A549 (cell line): ENCODE measurements around the gene EMC8. TPM values are rescaled to one million over a fixed set of nuclear protein-coding genes. Genes with fewer than 3 reads are reported as not detected.

Experiments used
- ATAC-seq, 2 experiments: fragments of 200-7000 bp in 1 of 2; fragments of >200 bp in 1 of 2; cut with Nextera tagmentation in 1 of 2; cut with Tn5 transposase in 1 of 2; 3 replicates each; pipeline versions ENCODE4 v1.8.0 to v1.9.1; 2018 to 2020; ENCODE audit warnings: mild to moderate bottlenecking in 1 of 2, moderate library complexity in 1 of 2
- CTCF ChIA-PET: fragments of 300-600 bp; sonication (Branson Sonifier 250); formaldehyde crosslinking; extraction: SDS; loops from one replicate; lab custom pipeline; 2021; ENCODE audit warnings: antibody characterized with exemption, inconsistent platforms; lab: Yijun Ruan, JAX
- POLR2A ChIA-PET: fragments of 350-600 bp; formaldehyde crosslinking; extraction: SDS; loops from one replicate; lab custom pipeline; 2021; ENCODE audit warnings: antibody characterized with exemption, inconsistent platforms; lab: Yijun Ruan, JAX
- DNase-seq, 2 experiments: peaks; one replicate each; pipeline versions ENCODE4 v3.0.0 to v3.0.0-alpha.2; 2011 to 2016; ENCODE audit warnings: low read depth in 1 of 2, low spot score in 1 of 2
- FAIRE-seq: peaks from 2 replicates; lab custom pipeline; 2011; peaks lifted over from hg19 to GRCh38; lab: Jason Lieb, UNC
- H3K27ac ChIP-seq, 2 experiments: fragments of >200 bp; sonication (Bioruptor Twin); formaldehyde crosslinking; 3 replicates each; pipeline ENCODE4 v1.5.1; 2016 to 2017
- H3K4me1 ChIP-seq: fragments of >200 bp; sonication (Bioruptor Twin); formaldehyde crosslinking; 3 replicates; pipeline ENCODE4 v1.6.1; 2016
- H3K4me2 ChIP-seq: fragments of >200 bp; sonication (Bioruptor Twin); formaldehyde crosslinking; 3 replicates; pipeline ENCODE4 v1.6.1; 2016
- H3K4me3 ChIP-seq: fragments of >200 bp; sonication (Bioruptor Twin); formaldehyde crosslinking; 3 replicates; pipeline ENCODE4 v1.5.1; 2016
- H3K9me3 ChIP-seq: fragments of >200 bp; sonication (Bioruptor Twin); formaldehyde crosslinking; 3 replicates; pipeline ENCODE4 v1.6.1; 2016
- BHLHE40 ChIP-seq: IDR thresholded peaks from 2 replicates; pipeline ENCODE4 v1.6.1; 2012; ENCODE audit warnings: low read depth, low read length, inconsistent platforms
- CBX2 ChIP-seq: fragments of 200-600 bp; sonication (generic); IDR thresholded peaks from 2 replicates; pipeline ENCODE4 v1.6.1; 2016; ENCODE audit warnings: low read depth, mild to moderate bottlenecking, borderline replicate concordance
- CTCF ChIP-seq: fragments of >200 bp; sonication (Bioruptor Twin); formaldehyde crosslinking; IDR thresholded peaks from 3 replicates; pipeline ENCODE4 v1.5.1; 2016
- HEYL ChIP-seq: fragments of 250-450 bp; sonication (Bioruptor Pico); IDR thresholded peaks from 2 replicates; pipeline ENCODE4 v1.8.0; 2021; ENCODE audit warnings: mild to moderate bottlenecking, moderate library complexity
- HOXB13 ChIP-seq: fragments of 250-450 bp; sonication (Bioruptor Pico); IDR thresholded peaks from 2 replicates; pipeline ENCODE4 v1.5.0; 2020; ENCODE audit warnings: low read depth, mild to moderate bottlenecking, moderate library complexity
- MAFK ChIP-seq: fragments of 450-650 bp; IDR thresholded peaks from 2 replicates; pipeline ENCODE4 v1.6.1; 2014; ENCODE audit not compliant: partially characterized antibody
- NFE2L2 ChIP-seq: fragments of 150-350 bp; conservative IDR thresholded peaks from 2 replicates; pipeline ENCODE4 v1.6.1; 2014; ENCODE audit warnings: low read length
- PBX3 ChIP-seq: IDR thresholded peaks from 2 replicates; pipeline ENCODE4 v1.6.1; 2012
- RAD21 ChIP-seq, 2 experiments: fragments of >200 bp in 1 of 2; sonication (Bioruptor Twin) in 1 of 2; formaldehyde crosslinking in 1 of 2; IDR thresholded peaks in 1 of 2; conservative IDR thresholded peaks in 1 of 2; 2 replicates in 1 of 2; 3 replicates in 1 of 2; pipeline ENCODE4 v1.6.1; 2012 to 2018; ENCODE audit warnings: inconsistent platforms in 1 of 2
- RNF2 ChIP-seq: fragments of 200-600 bp; sonication (generic); IDR thresholded peaks from 2 replicates; pipeline ENCODE4 v1.6.1; 2016; ENCODE audit warnings: low read depth, mild to moderate bottlenecking, antibody characterized with exemption, moderate library complexity, borderline replicate concordance
- SMC3 ChIP-seq: fragments of >200 bp; sonication (Bioruptor Twin); formaldehyde crosslinking; IDR thresholded peaks from 3 replicates; pipeline ENCODE4 v1.6.1; 2018; ENCODE audit warnings: inconsistent platforms
- ZSCAN20 ChIP-seq: fragments of 250-450 bp; sonication (Bioruptor Pico); IDR thresholded peaks from 2 replicates; pipeline ENCODE4 v1.8.0; 2022; ENCODE audit warnings: mild to moderate bottlenecking, moderate library complexity
- WGBS: methylation state at CpG from one replicate; pipeline ENCODE4 v1.1.6; 2017; ENCODE audit errors: missing lambda C conversion rate; 5-methylcytosine and 5-hydroxymethylcytosine counted together
- polyA plus RNA-seq, 4 experiments: library from polyadenylated mRNA; depleted of rRNA in 3 of 4; stranded (reverse); fragments of >200 nt; fragmentation: RNase III in 1 of 4; extraction: RNeasy Plus Mini Kit Qiagen cat#74134 plus additional on column Dnase treatment in 1 of 4; gene quantifications; 2 replicates in 3 of 4; 3 replicates in 1 of 4; pipeline ENCODE4 v1.2.3, GENCODE V29; 2011 to 2017
- TF ChIP-seq, protein P1 (sequence below): fragments of >200 bp; sonication (Bioruptor Twin); formaldehyde crosslinking; IDR thresholded peaks from 3 replicates; pipeline ENCODE4 v1.6.1; 2016
- TF ChIP-seq, protein P2 (sequence below): fragments of 250-450 bp; sonication (Bioruptor Pico); IDR thresholded peaks from 2 replicates; pipeline ENCODE4 v1.5.0; 2021; ENCODE audit warnings: mild to moderate bottlenecking, moderate library complexity, borderline replicate concordance

The EMC8 gene
- polyA plus RNA-seq, 2 of the 4 experiments (the other 2 are of a cell fraction): 43.0 to 53.2 TPM

DNA sequence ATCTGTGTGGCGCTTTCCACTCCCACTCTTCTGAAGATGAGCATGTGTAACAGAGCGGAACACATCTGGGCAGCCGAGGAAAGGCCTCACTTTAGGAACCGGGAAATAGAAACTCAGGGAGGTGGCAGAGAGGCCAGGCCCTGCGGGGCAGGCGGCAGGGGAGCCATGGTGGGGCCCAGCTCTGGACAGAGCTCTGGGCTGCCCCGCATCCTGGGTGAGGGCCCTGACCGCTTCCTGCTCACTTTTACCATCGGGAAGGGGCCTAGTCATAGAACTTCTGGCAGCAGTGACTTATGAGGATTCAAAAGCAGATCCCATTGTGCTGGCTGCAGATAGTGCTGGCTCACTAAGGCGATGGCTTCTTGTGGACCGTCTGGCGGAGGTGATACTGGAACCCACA lies 22.8 kb upstream of the EMC8 start:
- Histone ChIP-seq H3K4me2 (no peak overlapping the region), H3K9me3 (0 out of 3 replicates have a peak, but pooled peaks cover 2% of the 10 kb centered on the region), H3K4me1 (no peaks in the 10 kb centered on the region), H3K27ac (no peak overlapping the region), H3K4me3 (no peak overlapping the region)
- TF ChIP-seq BHLHE40 (no peak), HEYL (CRISPR knock-in tag) (no peak), RAD21 (conservative IDR thresholded peaks at IDR 0.05 in 1 of 2, IDR thresholded peaks at IDR 0.05 in 1 of 2) (no peak), ZSCAN20 (CRISPR knock-in tag) (no peak), RNF2 (no peak), MAFK (no peak), HOXB13 (no peak), CBX2 (no peak), PBX3 (no peak)
- TF ChIP-seq, protein P1, sequence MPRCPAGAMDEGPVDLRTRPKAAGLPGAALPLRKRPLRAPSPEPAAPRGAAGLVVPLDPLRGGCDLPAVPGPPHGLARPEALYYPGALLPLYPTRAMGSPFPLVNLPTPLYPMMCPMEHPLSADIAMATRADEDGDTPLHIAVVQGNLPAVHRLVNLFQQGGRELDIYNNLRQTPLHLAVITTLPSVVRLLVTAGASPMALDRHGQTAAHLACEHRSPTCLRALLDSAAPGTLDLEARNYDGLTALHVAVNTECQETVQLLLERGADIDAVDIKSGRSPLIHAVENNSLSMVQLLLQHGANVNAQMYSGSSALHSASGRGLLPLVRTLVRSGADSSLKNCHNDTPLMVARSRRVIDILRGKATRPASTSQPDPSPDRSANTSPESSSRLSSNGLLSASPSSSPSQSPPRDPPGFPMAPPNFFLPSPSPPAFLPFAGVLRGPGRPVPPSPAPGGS: no peak
- TF ChIP-seq, protein P2, sequence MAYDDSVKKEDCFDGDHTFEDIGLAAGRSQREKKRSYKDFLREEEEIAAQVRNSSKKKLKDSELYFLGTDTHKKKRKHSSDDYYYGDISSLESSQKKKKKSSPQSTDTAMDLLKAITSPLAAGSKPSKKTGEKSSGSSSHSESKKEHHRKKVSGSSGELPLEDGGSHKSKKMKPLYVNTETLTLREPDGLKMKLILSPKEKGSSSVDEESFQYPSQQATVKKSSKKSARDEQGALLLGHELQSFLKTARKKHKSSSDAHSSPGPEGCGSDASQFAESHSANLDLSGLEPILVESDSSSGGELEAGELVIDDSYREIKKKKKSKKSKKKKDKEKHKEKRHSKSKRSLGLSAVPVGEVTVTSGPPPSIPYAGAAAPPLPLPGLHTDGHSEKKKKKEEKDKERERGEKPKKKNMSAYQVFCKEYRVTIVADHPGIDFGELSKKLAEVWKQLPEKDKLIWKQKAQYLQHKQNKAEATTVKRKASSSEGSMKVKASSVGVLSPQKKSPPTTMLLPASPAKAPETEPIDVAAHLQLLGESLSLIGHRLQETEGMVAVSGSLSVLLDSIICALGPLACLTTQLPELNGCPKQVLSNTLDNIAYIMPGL (CRISPR knock-in tag): no peak
- CTCF ChIA-PET: interaction anchor here (0.6 to 7.7 kb wide), 65 partner anchors 9 to 701 kb away, joined by 3 to 405 read pairs (median 7); partner anchors contain the start of genes FOXF1 and IRF8
- POLR2A ChIA-PET: no interaction called here
- DNase-seq: no peak
- no peak for ATAC-seq
- FAIRE-seq: no peak
- 92% methylated on average over 9 of the region's 12 CpGs for WGBS

- POLR2A ChIA-PET: interaction anchor here (1.0 kb wide), 1 partner anchor 195 kb away, joined by 5 read pairs; no protein-coding TSS in a partner anchor
- TF ChIP-seq SMC3: peak; percentile 100
- TF ChIP-seq CTCF: peak; percentile 94
- no peak for TF ChIP-seq NFE2L2
- TF ChIP-seq RAD21 (conservative IDR thresholded peaks at IDR 0.05 in 1 of 2, IDR thresholded peaks at IDR 0.05 in 1 of 2): peak; percentile 98 to 99
- FAIRE-seq (no peak), ATAC-seq (peak; percentile 87 to 92), DNase-seq (peak; percentile 76 to 92)
- WGBS: 9% methylated on average over 27 of the region's 27 CpGs
- CTCF ChIA-PET: interaction anchor here (0.6 to 7.7 kb wide), 91 partner anchors 9 to 1302 kb away, joined by 3 to 405 read pairs (median 4); partner anchors contain the start of genes FOXF1 and IRF8
- no peak overlapping the region for H3K4me3 ChIP-seq
- no peak overlapping the region for H3K27ac ChIP-seq
- H3K9me3 ChIP-seq: 0 out of 3 replicates have a peak, but pooled peaks cover 2% of the 10 kb centered on the region
- no peaks in the 10 kb centered on the region for H3K4me1 ChIP-seq
- peak overlapping the region; percentile 35 for H3K4me2 ChIP-seq
Observed at GRCh38 chr16:85821390-85822135, 22.2 kb upstream of the EMC8 start.
